ENCODE data around the gene CACNA2D4. TPM values are rescaled to one million over a fixed set of nuclear protein-coding genes. Genes with fewer than 3 reads are reported as not detected.

The CACNA2D4 gene
- total RNA-seq, 1 donor from 2014 or later, result 0.87 TPM

GRCh38 chr12:1935242-1935641, 16.8 kb upstream of the CACNA2D4 start:
- Mint-ChIP-seq H3K4me1 (ENCODE audit: unreplicated experiment) (peaks cover 8% of the 10 kb centered on the region), H3K9me3 (no peaks in the 10 kb centered on the region), H3K27ac (no peak overlapping the region), H3K36me3 (peaks cover 11% of the 10 kb centered on the region), H3K27me3 (peaks cover 13% of the 10 kb centered on the region), H3K4me3 (no peak overlapping the region)
- no peak for TF ChIP-seq CTCF (conservative IDR thresholded peaks at IDR 0.05)
- DNase-seq (ENCODE audit: extremely low spot score, unreplicated experiment), result peak; percentile 64

- no peak overlapping the region for H3K27ac Mint-ChIP-seq
- H3K4me1 Mint-ChIP-seq (ENCODE audit: unreplicated experiment), result peaks cover 8% of the 10 kb centered on the region
- peak; percentile 48 for DNase-seq (ENCODE audit: extremely low spot score, unreplicated experiment)
- H3K36me3 Mint-ChIP-seq, result peaks cover 6% of the 10 kb centered on the region
- TF ChIP-seq CTCF (conservative IDR thresholded peaks at IDR 0.05), result no peak
- no peak overlapping the region for H3K4me3 Mint-ChIP-seq
- peaks cover 15% of the 10 kb centered on the region for H3K27me3 Mint-ChIP-seq
- H3K9me3 Mint-ChIP-seq, result no peaks in the 10 kb centered on the region
Observed at GRCh38 chr12:1934831-1935230, 16.4 kb upstream of the CACNA2D4 start.

GRCh38 chr12:1934068-1934467, 15.6 kb upstream of the CACNA2D4 start:
- peaks cover 19% of the 10 kb centered on the region for H3K27me3 Mint-ChIP-seq
- peak; percentile 27 for DNase-seq (ENCODE audit: extremely low spot score, unreplicated experiment)
- H3K27ac Mint-ChIP-seq, result no peak overlapping the region
- no peak for TF ChIP-seq CTCF (conservative IDR thresholded peaks at IDR 0.05)
- peaks cover 8% of the 10 kb centered on the region for H3K4me1 Mint-ChIP-seq (ENCODE audit: unreplicated experiment)
- peaks cover 4% of the 10 kb centered on the region for H3K36me3 Mint-ChIP-seq
- no peak overlapping the region for H3K4me3 Mint-ChIP-seq
- no peaks in the 10 kb centered on the region for H3K9me3 Mint-ChIP-seq

- peaks cover 4% of the 10 kb centered on the region for H3K36me3 Mint-ChIP-seq
- H3K4me3 Mint-ChIP-seq, result no peak overlapping the region
- DNase-seq (ENCODE audit: extremely low spot score, unreplicated experiment), result peak; percentile 53
- H3K27me3 Mint-ChIP-seq, result peaks cover 23% of the 10 kb centered on the region
- no peaks in the 10 kb centered on the region for H3K9me3 Mint-ChIP-seq
- peaks cover 8% of the 10 kb centered on the region for H3K4me1 Mint-ChIP-seq (ENCODE audit: unreplicated experiment)
- no peak for TF ChIP-seq CTCF (conservative IDR thresholded peaks at IDR 0.05)
- H3K27ac Mint-ChIP-seq, result no peak overlapping the region
Observed at GRCh38 chr12:1933342-1934051, 15.0 kb upstream of the CACNA2D4 start.

GRCh38 chr12:1932264-1932777, 13.9 kb upstream of the CACNA2D4 start:
- no peak overlapping the region for H3K27ac Mint-ChIP-seq

More at GRCh38 chr12:1932264-1932777, 13.9 kb upstream of the CACNA2D4 start:
- DNase-seq (ENCODE audit: extremely low spot score, unreplicated experiment), result peak; percentile 58
- no peak overlapping the region for H3K4me3 Mint-ChIP-seq
- H3K9me3 Mint-ChIP-seq, result no peaks in the 10 kb centered on the region
- peaks cover 8% of the 10 kb centered on the region for H3K4me1 Mint-ChIP-seq (ENCODE audit: unreplicated experiment)
- H3K36me3 Mint-ChIP-seq, result peaks cover 4% of the 10 kb centered on the region
- H3K27me3 Mint-ChIP-seq, result peaks cover 27% of the 10 kb centered on the region
- TF ChIP-seq CTCF (conservative IDR thresholded peaks at IDR 0.05), result no peak
